GM12878 (cell line): ENCODE measurements around the gene CRELD2. TPM values are rescaled to one million over a fixed set of nuclear protein-coding genes. Genes with fewer than 3 reads are reported as not detected.

ENCODE experiments used
- ATAC-seq: fragments of 200-7000 bp; cut with Tn5 transposase; 3 replicates; pipeline ENCODE4 v1.9.1; 2020; ENCODE audit warnings: mild to moderate bottlenecking, moderate library complexity
- BruUV-seq: library from RNA; stranded (reverse); fragments of 400-500 nt; replicated peaks from 2 replicates; lab custom pipeline; 2021; lab: Mats Ljungman, UMichigan
- CTCF ChIA-PET: fragments of 300-600 bp; sonication (Branson Sonifier 250); formaldehyde crosslinking; extraction: SDS; loops from one replicate; lab custom pipeline; 2021; ENCODE audit warnings: inconsistent platforms; lab: Yijun Ruan, JAX
- POLR2A ChIA-PET: fragments of 350-600 bp; formaldehyde crosslinking; extraction: SDS; loops from one replicate; lab custom pipeline; 2021; ENCODE audit warnings: inconsistent platforms; lab: Charles Lee
- RAD21 ChIA-PET: fragments of 300-600 bp; sonication (Branson Sonifier 250); formaldehyde crosslinking; loops from one replicate; lab custom pipeline; 2023; ENCODE audit warnings: antibody characterized with exemption; ENCODE audit not compliant: unreplicated experiment; lab: Charles Lee
- SMC1A ChIA-PET: fragments of 300-600 bp; sonication (Branson Sonifier 250); formaldehyde crosslinking; loops from one replicate; lab custom pipeline; 2023; ENCODE audit not compliant: unreplicated experiment, uncharacterized antibody; lab: Charles Lee
- DNase-seq: peaks from one replicate; pipeline ENCODE4 v3.0.0-alpha.2; 2011; ENCODE audit warnings: low read depth, low spot score
- FAIRE-seq: peaks from 3 replicates; lab custom pipeline; 2011; peaks lifted over from hg19 to GRCh38; lab: Jason Lieb, UNC
- H2AFZ ChIP-seq: 2 replicates; pipeline ENCODE4 v1.6.0; 2011; ENCODE audit warnings: low read depth, low read length, control low read depth; ENCODE audit not compliant: control insufficient read depth
- H3K27ac ChIP-seq: 2 replicates; pipeline ENCODE4 v1.5.1; 2011; ENCODE audit warnings: control low read depth; ENCODE audit not compliant: control insufficient read depth, insufficient read depth
- H3K27me3 ChIP-seq, 2 experiments: replicated peaks in 1 of 2; 2 replicates each; pipeline versions ENCODE4 v1.6.0 to v1.6.1; 2011; ENCODE audit warnings: low read length in 1 of 2; ENCODE audit not compliant: control insufficient read depth in 2 of 2, insufficient read depth in 2 of 2
- H3K36me3 ChIP-seq, 2 experiments: 2 replicates each; pipeline ENCODE4 v1.5.1; 2011; ENCODE audit warnings: low read length in 1 of 2; ENCODE audit not compliant: control insufficient read depth in 2 of 2, insufficient read depth in 2 of 2
- H3K4me1 ChIP-seq: 2 replicates; pipeline ENCODE4 v1.6.1; 2011; ENCODE audit warnings: mild to moderate bottlenecking, low read length, moderate library complexity, mixed read lengths; ENCODE audit not compliant: control insufficient read depth, insufficient read depth
- H3K4me2 ChIP-seq: 2 replicates; pipeline ENCODE4 v1.6.0; 2011; ENCODE audit warnings: control low read depth; ENCODE audit not compliant: control insufficient read depth, insufficient read depth
- H3K4me3 ChIP-seq: fragments of 200-600 bp; sonication (generic); 2 replicates; pipeline ENCODE4 v1.5.1; 2016
- H3K79me2 ChIP-seq: 2 replicates; pipeline ENCODE4 v1.6.0; 2011; ENCODE audit warnings: low read length; ENCODE audit not compliant: control insufficient read depth, insufficient read depth
- H3K9ac ChIP-seq: 2 replicates; pipeline ENCODE4 v1.8.0; 2011; ENCODE audit warnings: low read length, control low read depth, mixed read lengths; ENCODE audit not compliant: control insufficient read depth, insufficient read depth
- H3K9me3 ChIP-seq: replicated peaks from 3 replicates; pipeline ENCODE4 v1.5.1; 2011; ENCODE audit warnings: mild to moderate bottlenecking, low read length; ENCODE audit not compliant: control insufficient read depth, insufficient read depth
- H4K20me1 ChIP-seq: 2 replicates; pipeline ENCODE4 v1.6.0; 2011; ENCODE audit not compliant: control insufficient read depth, insufficient read depth
- BHLHE40 ChIP-seq, 2 experiments: fragments of 450-650 bp in 1 of 2; IDR thresholded peaks; 2 replicates each; pipeline ENCODE4 v1.6.1; 2011 to 2017; ENCODE audit warnings: low read depth in 2 of 2, borderline replicate concordance in 1 of 2, improper control_type of control experiment in 1 of 2, low read length in 1 of 2, mild to moderate bottlenecking in 1 of 2
- CEBPB ChIP-seq, 2 experiments: fragments of 150-350 bp in 1 of 2; IDR thresholded peaks; 2 replicates each; pipeline ENCODE4 v1.6.1; 2012 to 2014; ENCODE audit warnings: low read depth in 2 of 2, low read length in 2 of 2, borderline replicate concordance in 1 of 2, inconsistent platforms in 1 of 2
- CHD2 ChIP-seq: IDR thresholded peaks from 2 replicates; pipeline ENCODE4 v1.6.1; 2011; ENCODE audit warnings: low read depth, low read length, improper control_type of control experiment, borderline replicate concordance
- CREB1 ChIP-seq: IDR thresholded peaks from 2 replicates; pipeline ENCODE4 v1.6.1; 2012; ENCODE audit warnings: low read depth, mild to moderate bottlenecking, inconsistent platforms
- HDGF ChIP-seq: fragments of 450-650 bp; IDR thresholded peaks from 2 replicates; pipeline ENCODE4 v1.6.1; 2016; ENCODE audit warnings: antibody characterized with exemption
- KDM1A ChIP-seq: fragments of 200-600 bp; sonication (generic); IDR thresholded peaks from 2 replicates; pipeline ENCODE4 v1.6.1; 2016; ENCODE audit warnings: borderline replicate concordance
- MYB ChIP-seq: fragments of 150-350 bp; IDR thresholded peaks from 2 replicates; pipeline ENCODE4 v1.6.1; 2014; ENCODE audit warnings: mild to moderate bottlenecking, low read depth, low read length, borderline replicate concordance
- NR2F1 ChIP-seq: fragments of 450-650 bp; conservative IDR thresholded peaks from 2 replicates; pipeline ENCODE4 v1.6.1; 2017; ENCODE audit warnings: mild to moderate bottlenecking
- POLR2A ChIP-seq: IDR thresholded peaks from 2 replicates; pipeline ENCODE4 v1.6.1; 2011; ENCODE audit warnings: low read depth, mild to moderate bottlenecking, low read length
- RUNX3 ChIP-seq: IDR thresholded peaks from 2 replicates; pipeline ENCODE4 v1.6.1; 2012; ENCODE audit warnings: low read length, inconsistent platforms
- WGBS: methylation state at CpG from one replicate; pipeline ENCODE4 v1.1.6; 2016; ENCODE audit warnings: low lambda C conversion rate; ENCODE audit not compliant: insufficient replicate concordance, insufficient coverage; ENCODE audit errors: missing lambda C conversion rate; 5-methylcytosine and 5-hydroxymethylcytosine counted together
- in situ Hi-C: fragments of 300-500 bp; cut with MboI; formaldehyde crosslinking; loops from 9 replicates; pipeline ENCODE4 v1.14.3; 2018; ENCODE audit warnings: mixed read lengths
- intact Hi-C: fragments of 100-400 bp; cut with micrococcal nuclease; formaldehyde crosslinking; loops from one replicate; pipeline ENCODE4 v1.14.2; 2022; ENCODE audit not compliant: unreplicated experiment
- polyA plus RNA-seq, 11 experiments: library from polyadenylated mRNA; depleted of rRNA in 4 of 11; unstranded in 6 of 11; stranded (reverse) in 5 of 11; fragments of >200 nt; fragmentation: Nextera tagmentation in 4 of 11; fragmentation: Illumina TruSeq in 1 of 11; extraction: Ambion mirVana in 4 of 11; extraction: Trizol in 1 of 11; gene quantifications; 1 replicate in 1 of 11; 2 replicates in 10 of 11; pipeline versions ENCODE4 v1.2.1 to v1.2.3, GENCODE V29; 2011 to 2016; ENCODE audit warnings: inconsistent platforms in 2 of 11, missing spikeins in 2 of 11, low read depth in 1 of 11
- total RNA-seq, 4 experiments: library from RNA; depleted of rRNA in 3 of 4; stranded (reverse); fragments of >200 nt in 3 of 4; fragmentation: Illumina TruSeq in 1 of 4; extraction: Trizol in 1 of 4; gene quantifications; 2 replicates each; pipeline versions ENCODE4 v1.2.1 to v1.2.3, GENCODE V29; 2013 to 2021
- TF ChIP-seq, protein P1 (sequence below): fragments of 450-650 bp; IDR thresholded peaks from 2 replicates; pipeline ENCODE4 v1.6.1; 2017; ENCODE audit warnings: mild to moderate bottlenecking
- TF ChIP-seq, protein P2 (sequence below): fragments of 450-650 bp; IDR thresholded peaks from 2 replicates; pipeline ENCODE4 v1.6.1; 2016; ENCODE audit warnings: mild to moderate bottlenecking
- TF ChIP-seq, protein P3 (sequence below): IDR thresholded peaks from 2 replicates; pipeline ENCODE4 v1.6.1; 2012; ENCODE audit warnings: low read depth, low read length, improper control_type of control experiment

Gene CRELD2
- total and polyA plus RNA-seq, 10 of the 15 experiments (the other 5 are each of a cell fraction or from before 2014, with no cell fraction given): 9.4 to 111 (median 25.9) TPM

DNA sequence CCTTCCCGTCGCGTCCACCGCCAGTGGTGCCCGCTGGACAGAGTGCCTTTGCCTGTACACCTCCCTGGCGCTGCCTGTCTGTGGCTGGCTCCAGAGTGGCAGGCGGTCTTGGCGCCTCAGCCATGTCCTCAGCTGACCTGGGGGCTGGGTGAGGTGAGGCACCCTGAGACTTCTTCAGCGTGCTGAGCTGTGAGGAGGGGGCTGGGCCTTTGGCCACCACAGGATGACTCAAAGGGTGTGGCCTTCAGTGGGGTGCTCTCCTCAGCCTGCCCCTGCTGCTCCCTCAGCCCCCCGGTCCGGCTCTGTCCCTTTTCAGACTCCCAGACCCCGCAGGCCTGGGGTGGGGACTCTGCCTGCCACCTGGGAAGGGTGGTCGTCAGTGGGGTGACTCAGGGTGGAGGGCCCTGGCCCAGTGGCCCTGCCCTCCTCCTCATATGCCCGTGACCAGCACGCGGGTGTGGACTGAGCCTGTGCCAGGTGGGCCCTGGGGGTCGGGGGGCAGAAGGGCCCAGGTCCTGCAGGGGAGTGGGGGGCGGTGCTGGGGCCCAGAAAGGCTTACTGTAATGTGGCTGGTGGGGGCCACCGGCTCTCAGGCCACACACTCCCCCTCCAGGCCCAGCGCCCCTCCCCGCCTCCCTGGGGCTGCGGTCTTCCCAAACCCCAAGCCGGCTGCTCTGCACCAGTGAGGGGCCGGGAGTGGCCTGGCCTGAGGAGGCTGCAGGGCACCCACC is 15.9 kb downstream of the CRELD2 start:
- in situ Hi-C loops: loop anchor here (5.0 kb wide), 2 partner anchors 98 to 273 kb away; no protein-coding TSS in a partner anchor
- Histone ChIP-seq H3K9me3 (no peaks in the 10 kb centered on the region), H3K4me1 (peaks cover 60% of the 10 kb centered on the region), H3K4me2 (peak overlapping the region; percentile 97), H4K20me1 (no peaks in the 10 kb centered on the region), H3K79me2 (peaks cover 7% of the 10 kb centered on the region), H3K4me3 (peak overlapping the region; percentile 85), H3K27ac (peak overlapping the region; percentile 89), H2AFZ (no peak overlapping the region), H3K27me3 (no peaks in the 10 kb centered on the region), H3K36me3 (no peaks in the 10 kb centered on the region), H3K9ac (peak overlapping the region; percentile 93)
- ChIA-PET SMC1A (interaction anchor here (0.9 to 2.0 kb wide), 2 partner anchors 32 to 96 kb away, joined by 3 to 7 read pairs; no protein-coding TSS in a partner anchor), CTCF (interaction anchor here (0.8 to 2.3 kb wide), 4 partner anchors 9 to 303 kb away, joined by 3 to 14 read pairs (median 3); no protein-coding TSS in a partner anchor), POLR2A (interaction anchor here (0.6 to 1.4 kb wide), 3 partner anchors 33 to 42 kb away, joined by 3 to 5 read pairs (median 3); no protein-coding TSS in a partner anchor), RAD21 (interaction anchor here (1.0 to 4.7 kb wide), 2 partner anchors 33 to 96 kb away, joined by 4 to 81 read pairs; no protein-coding TSS in a partner anchor)
- 15% methylated on average over 24 of the region's 24 CpGs for WGBS
- no peak for DNase-seq
- no TSS peak for BruUV-seq
- intact Hi-C loops: loop anchor here (5.0 to 10.0 kb wide), 2 partner anchors 83 to 260 kb away; no protein-coding TSS in a partner anchor
- peak; percentile 2; the same call in 2 of the 3 replicates for ATAC-seq
- no peak for FAIRE-seq
- TF ChIP-seq KDM1A: no peak
- TF ChIP-seq MYB: no peak
- peak; percentile 44; the same call in 1 of the 2 replicates for TF ChIP-seq POLR2A
- no peak for TF ChIP-seq HDGF
- TF ChIP-seq NR2F1: 0 out of 2 replicates have a peak, but pooled peaks have one; percentile 15
- TF ChIP-seq, protein P1, sequence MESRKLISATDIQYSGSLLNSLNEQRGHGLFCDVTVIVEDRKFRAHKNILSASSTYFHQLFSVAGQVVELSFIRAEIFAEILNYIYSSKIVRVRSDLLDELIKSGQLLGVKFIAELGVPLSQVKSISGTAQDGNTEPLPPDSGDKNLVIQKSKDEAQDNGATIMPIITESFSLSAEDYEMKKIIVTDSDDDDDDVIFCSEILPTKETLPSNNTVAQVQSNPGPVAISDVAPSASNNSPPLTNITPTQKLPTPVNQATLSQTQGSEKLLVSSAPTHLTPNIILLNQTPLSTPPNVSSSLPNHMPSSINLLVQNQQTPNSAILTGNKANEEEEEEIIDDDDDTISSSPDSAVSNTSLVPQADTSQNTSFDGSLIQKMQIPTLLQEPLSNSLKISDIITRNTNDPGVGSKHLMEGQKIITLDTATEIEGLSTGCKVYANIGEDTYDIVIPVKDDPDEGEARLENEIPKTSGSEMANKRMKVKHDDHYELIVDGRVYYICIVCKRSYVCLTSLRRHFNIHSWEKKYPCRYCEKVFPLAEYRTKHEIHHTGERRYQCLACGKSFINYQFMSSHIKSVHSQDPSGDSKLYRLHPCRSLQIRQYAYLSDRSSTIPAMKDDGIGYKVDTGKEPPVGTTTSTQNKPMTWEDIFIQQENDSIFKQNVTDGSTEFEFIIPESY: peak; percentile 88
- peak; percentile 25; the same call in 1 of the 2 replicates for TF ChIP-seq RUNX3
- no peak for TF ChIP-seq CREB1
- TF ChIP-seq, protein P2, sequence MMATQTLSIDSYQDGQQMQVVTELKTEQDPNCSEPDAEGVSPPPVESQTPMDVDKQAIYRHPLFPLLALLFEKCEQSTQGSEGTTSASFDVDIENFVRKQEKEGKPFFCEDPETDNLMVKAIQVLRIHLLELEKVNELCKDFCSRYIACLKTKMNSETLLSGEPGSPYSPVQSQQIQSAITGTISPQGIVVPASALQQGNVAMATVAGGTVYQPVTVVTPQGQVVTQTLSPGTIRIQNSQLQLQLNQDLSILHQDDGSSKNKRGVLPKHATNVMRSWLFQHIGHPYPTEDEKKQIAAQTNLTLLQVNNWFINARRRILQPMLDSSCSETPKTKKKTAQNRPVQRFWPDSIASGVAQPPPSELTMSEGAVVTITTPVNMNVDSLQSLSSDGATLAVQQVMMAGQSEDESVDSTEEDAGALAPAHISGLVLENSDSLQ: 0 out of 2 replicates have a peak, but pooled peaks have one; percentile 34
- 0 out of 2 replicates have a peak, but pooled peaks have one; percentile 30 for TF ChIP-seq CHD2
- peak in 1 of 2 experiments; percentile 36; a peak in 1 of 4 replicates for TF ChIP-seq BHLHE40 (IDR thresholded peaks at IDR 0.05; ENCODE audit: borderline replicate concordance in 1 of 2, low read depth in 2 of 2, low read length in 1 of 2)
- TF ChIP-seq, protein P3, sequence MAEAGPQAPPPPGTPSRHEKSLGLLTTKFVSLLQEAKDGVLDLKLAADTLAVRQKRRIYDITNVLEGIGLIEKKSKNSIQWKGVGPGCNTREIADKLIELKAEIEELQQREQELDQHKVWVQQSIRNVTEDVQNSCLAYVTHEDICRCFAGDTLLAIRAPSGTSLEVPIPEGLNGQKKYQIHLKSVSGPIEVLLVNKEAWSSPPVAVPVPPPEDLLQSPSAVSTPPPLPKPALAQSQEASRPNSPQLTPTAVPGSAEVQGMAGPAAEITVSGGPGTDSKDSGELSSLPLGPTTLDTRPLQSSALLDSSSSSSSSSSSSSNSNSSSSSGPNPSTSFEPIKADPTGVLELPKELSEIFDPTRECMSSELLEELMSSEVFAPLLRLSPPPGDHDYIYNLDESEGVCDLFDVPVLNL: no peak
- no peak for TF ChIP-seq CEBPB (IDR thresholded peaks at IDR 0.05; ENCODE audit: borderline replicate concordance in 1 of 2, low read depth in 2 of 2, low read length in 2 of 2)
